SJSA1 (cell line): Measurements from ENCODE around the gene STRA6. TPM values are rescaled to one million over a fixed set of nuclear protein-coding genes. Genes with fewer than 3 reads are reported as not detected.

Source experiments
- DNase-seq, 2 experiments: peaks; one replicate each; pipeline ENCODE4 v3.0.0-alpha.2; 2015 to 2020; ENCODE audit warnings: low spot score in 2 of 2, low read depth in 1 of 2
- H3K27ac ChIP-seq: fragments of 250-450 bp; sonication (Bioruptor Pico); 2 replicates; pipeline ENCODE4 v1.5.1; 2020; ENCODE audit warnings: mild to moderate bottlenecking, moderate library complexity
- H3K27me3 ChIP-seq: fragments of 250-450 bp; sonication (Bioruptor Pico); replicated peaks from 2 replicates; pipeline ENCODE4 v1.5.1; 2020; ENCODE audit warnings: mild to moderate bottlenecking, moderate library complexity
- H3K36me3 ChIP-seq: fragments of 250-450 bp; sonication (Bioruptor Pico); 2 replicates; pipeline ENCODE4 v1.5.1; 2020; ENCODE audit warnings: mild to moderate bottlenecking
- H3K4me1 ChIP-seq: fragments of 250-450 bp; sonication (Bioruptor Pico); replicated peaks from 2 replicates; pipeline ENCODE4 v1.6.1; 2021; ENCODE audit warnings: mild to moderate bottlenecking
- H3K4me3 ChIP-seq: fragments of 250-450 bp; sonication (Bioruptor Pico); 2 replicates; pipeline ENCODE4 v1.5.1; 2020; ENCODE audit warnings: mild to moderate bottlenecking
- H3K9me3 ChIP-seq: fragments of 250-450 bp; sonication (Bioruptor Pico); replicated peaks from 2 replicates; pipeline ENCODE4 v1.5.1; 2020; ENCODE audit warnings: mild to moderate bottlenecking
- total RNA-seq: library from RNA; depleted of rRNA; stranded (reverse); fragments of >200 nt; shearing (Covaris generic); gene quantifications from 2 replicates; pipeline ENCODE4 v1.2.3, GENCODE V29; 2014; rRNA removed

STRA6 gene
- 0.18 TPM in 1 of 2 replicates, not detected in the other for total RNA-seq

GRCh38 chr15:74202452-74203401, at the start of gene STRA6:
Gene STRA6 (minus strand): TSS chr15:74202787. CDS start chr15:74202267, 520 bp downstream.
- H3K36me3 ChIP-seq, result no peaks in the 10 kb centered on the region
- H3K9me3 ChIP-seq, result no peaks in the 10 kb centered on the region
- no peak within 1 kb of the TSS for H3K27ac ChIP-seq
- H3K4me1 ChIP-seq, result peaks cover 26% of the 10 kb centered on the region
- DNase-seq, result no peak
- H3K27me3 ChIP-seq, result no peaks in the 10 kb centered on the region
- no peak within 1 kb of the TSS for H3K4me3 ChIP-seq

- Histone ChIP-seq H3K27me3 (peaks cover 17% of the 10 kb centered on the region; the same call in 1 of the 2 replicates), H3K9me3 (no peaks in the 10 kb centered on the region), H3K4me3 (no peak overlapping the region), H3K27ac (no peak overlapping the region), H3K4me1 (no peaks in the 10 kb centered on the region), H3K36me3 (no peaks in the 10 kb centered on the region)
- DNase-seq, result no peak
Measured at GRCh38 chr15:74252291-74252690, 49.7 kb upstream of the STRA6 start.

- Histone ChIP-seq H3K4me1 (no peaks in the 10 kb centered on the region), H3K9me3 (no peaks in the 10 kb centered on the region), H3K27me3 (peaks cover 9% of the 10 kb centered on the region), H3K36me3 (no peaks in the 10 kb centered on the region), H3K27ac (no peak overlapping the region), H3K4me3 (no peak overlapping the region)
- no peak for DNase-seq
Measured at GRCh38 chr15:74251131-74251811, 48.7 kb upstream of the STRA6 start.

GRCh38 chr15:74250266-74250665, 47.7 kb upstream of the STRA6 start:
- no peaks in the 10 kb centered on the region for H3K9me3 ChIP-seq
- no peak overlapping the region for H3K27ac ChIP-seq
- H3K36me3 ChIP-seq, result no peaks in the 10 kb centered on the region
- H3K4me1 ChIP-seq, result no peaks in the 10 kb centered on the region
- peaks cover 8% of the 10 kb centered on the region for H3K27me3 ChIP-seq
- DNase-seq, result no peak
- H3K4me3 ChIP-seq, result no peak overlapping the region

- H3K36me3 ChIP-seq, result no peaks in the 10 kb centered on the region
- peaks cover 8% of the 10 kb centered on the region for H3K27me3 ChIP-seq
- H3K27ac ChIP-seq, result no peak overlapping the region
- no peak overlapping the region for H3K4me3 ChIP-seq
- H3K9me3 ChIP-seq, result no peaks in the 10 kb centered on the region
- DNase-seq, result no peak
- peaks cover 27% of the 10 kb centered on the region for H3K4me1 ChIP-seq
Measured at GRCh38 chr15:74245342-74245931, 42.9 kb upstream of the STRA6 start.

GRCh38 chr15:74244822-74245341, 42.3 kb upstream of the STRA6 start:
- Histone ChIP-seq H3K36me3 (no peaks in the 10 kb centered on the region), H3K9me3 (no peaks in the 10 kb centered on the region), H3K27ac (no peak overlapping the region), H3K27me3 (peaks cover 8% of the 10 kb centered on the region), H3K4me1 (peaks cover 32% of the 10 kb centered on the region), H3K4me3 (no peak overlapping the region)
- DNase-seq, result no peak

- Histone ChIP-seq H3K27ac (no peak overlapping the region), H3K27me3 (peaks cover 4% of the 10 kb centered on the region), H3K9me3 (no peaks in the 10 kb centered on the region), H3K4me3 (no peak overlapping the region), H3K36me3 (no peaks in the 10 kb centered on the region), H3K4me1 (peaks cover 46% of the 10 kb centered on the region)
- no peak for DNase-seq
Measured at GRCh38 chr15:74243431-74243830, 40.8 kb upstream of the STRA6 start.

GRCh38 chr15:74242441-74243185, 40.0 kb upstream of the STRA6 start:
- H3K4me1 ChIP-seq, result peaks cover 46% of the 10 kb centered on the region

GRCh38 chr15:74240897-74241614, 38.5 kb upstream of the STRA6 start:
- Histone ChIP-seq H3K4me1 (peaks cover 46% of the 10 kb centered on the region), H3K27ac (no peak overlapping the region), H3K27me3 (peaks cover under 1% of the 10 kb centered on the region), H3K9me3 (no peaks in the 10 kb centered on the region), H3K4me3 (no peak overlapping the region), H3K36me3 (no peaks in the 10 kb centered on the region)
- no peak for DNase-seq

More at GRCh38 chr15:74242441-74243185, 40.0 kb upstream of the STRA6 start:
- Histone ChIP-seq H3K27me3 (peaks cover 4% of the 10 kb centered on the region), H3K36me3 (no peaks in the 10 kb centered on the region), H3K4me3 (no peak overlapping the region), H3K9me3 (no peaks in the 10 kb centered on the region), H3K27ac (peak overlapping the region; percentile 66)
- peak; percentile 69 to 89 for DNase-seq

- DNase-seq, result peak; percentile 90 to 96
- Histone ChIP-seq H3K36me3 (no peaks in the 10 kb centered on the region), H3K27ac (no peak overlapping the region)
Measured at GRCh38 chr15:74240002-74240568, 37.5 kb upstream of the STRA6 start.

GRCh38 chr15:74239051-74239705, 36.6 kb upstream of the STRA6 start:
- Histone ChIP-seq H3K9me3 (no peaks in the 10 kb centered on the region), H3K27ac (no peak overlapping the region), H3K4me1 (peaks cover 46% of the 10 kb centered on the region), H3K27me3 (no peaks in the 10 kb centered on the region), H3K36me3 (no peaks in the 10 kb centered on the region), H3K4me3 (no peak overlapping the region)
- DNase-seq, result no peak

More at GRCh38 chr15:74240002-74240568, 37.5 kb upstream of the STRA6 start:
- no peaks in the 10 kb centered on the region for H3K9me3 ChIP-seq
- no peak overlapping the region for H3K4me3 ChIP-seq
- peaks cover 46% of the 10 kb centered on the region for H3K4me1 ChIP-seq
- H3K27me3 ChIP-seq, result no peaks in the 10 kb centered on the region

GRCh38 chr15:74235962-74236361, 33.4 kb upstream of the STRA6 start, which contains the start of gene CCDC33:
Gene CCDC33 (plus strand): TSS chr15:74236326. CDS start chr15:74236720, 394 bp downstream.
- H3K4me3 ChIP-seq, result no peak within 1 kb of the TSS
- no peak within 1 kb of the TSS for H3K27ac ChIP-seq
- no peaks in the 10 kb centered on the region for H3K27me3 ChIP-seq
- peaks cover 24% of the 10 kb centered on the region for H3K4me1 ChIP-seq
- H3K9me3 ChIP-seq, result no peaks in the 10 kb centered on the region
- DNase-seq, result no peak
- no peaks in the 10 kb centered on the region for H3K36me3 ChIP-seq
